HG02763 (cell line): ENCODE results near the gene AP2A2.
A peak's percentile ranks its signal among the peaks of the same experiment; 100 is the strongest.

Experiments
- ATAC-seq: cut with Tn5 transposase; IDR thresholded peaks from one replicate; pipeline ENCODE4 v1.9.1; 2021; ENCODE audit warnings: mild to moderate bottlenecking, moderate library complexity; ENCODE audit not compliant: unreplicated experiment

The AP2A2 gene

DNA sequence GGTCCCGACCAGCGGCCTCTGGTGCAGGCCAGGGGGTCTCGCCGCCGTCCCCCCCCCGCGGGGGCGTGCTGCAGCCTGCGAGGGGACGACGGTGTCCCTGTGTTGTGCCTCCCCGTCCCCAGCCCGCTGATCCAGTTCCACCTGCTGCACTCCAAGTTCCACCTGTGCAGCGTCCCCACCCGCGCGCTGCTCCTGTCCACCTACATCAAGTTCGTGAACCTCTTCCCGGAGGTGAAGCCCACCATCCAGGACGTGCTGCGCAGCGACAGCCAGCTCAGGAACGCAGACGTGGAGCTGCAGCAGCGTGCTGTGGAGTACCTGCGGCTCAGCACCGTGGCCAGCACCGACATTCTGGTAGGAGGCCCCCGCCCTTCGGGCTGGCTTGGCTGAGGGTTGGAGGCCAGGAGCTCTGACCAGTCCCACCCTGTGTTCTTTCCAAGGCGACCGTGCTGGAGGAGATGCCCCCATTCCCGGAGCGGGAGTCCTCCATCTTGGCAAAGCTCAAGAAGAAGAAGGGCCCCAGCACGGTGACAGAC, 68.0 kb downstream of the AP2A2 start:
- no peak for ATAC-seq

DNA sequence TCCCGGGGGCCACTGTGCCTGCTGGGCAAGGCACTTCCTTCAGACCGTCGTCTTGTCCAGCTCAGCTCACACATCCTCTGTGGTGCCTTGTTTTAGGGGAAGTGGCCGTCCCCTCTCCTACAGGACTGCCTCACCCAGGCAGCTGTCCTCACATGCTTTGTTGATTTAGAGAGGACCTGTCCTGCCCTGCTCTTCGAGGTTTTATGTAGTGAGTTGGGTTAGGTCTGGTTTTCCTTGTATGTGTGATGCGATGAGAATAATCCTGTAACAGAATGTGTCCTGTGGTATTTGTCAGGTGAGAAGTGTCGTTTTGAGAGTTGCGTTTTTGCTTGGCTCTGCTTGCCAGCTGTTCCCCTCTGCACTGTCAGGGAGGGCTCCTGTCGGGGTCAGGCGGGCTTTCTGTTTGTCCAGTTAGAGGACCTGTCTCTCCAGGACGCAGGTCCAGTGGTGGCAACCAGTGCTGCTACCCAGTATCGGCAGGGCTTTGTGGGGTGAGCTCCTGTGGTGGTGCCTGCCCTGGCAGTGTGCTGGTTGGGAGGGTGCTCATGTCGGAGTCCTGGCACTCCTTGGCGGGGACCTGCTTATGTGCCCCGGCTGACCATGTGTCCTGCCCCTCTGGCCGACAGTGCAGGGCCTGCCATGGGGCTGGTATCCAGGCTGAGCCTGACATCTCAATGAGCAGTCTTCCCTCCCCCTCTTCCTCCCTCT, 69.5 kb downstream of the AP2A2 start:
- no peak for ATAC-seq

DNA sequence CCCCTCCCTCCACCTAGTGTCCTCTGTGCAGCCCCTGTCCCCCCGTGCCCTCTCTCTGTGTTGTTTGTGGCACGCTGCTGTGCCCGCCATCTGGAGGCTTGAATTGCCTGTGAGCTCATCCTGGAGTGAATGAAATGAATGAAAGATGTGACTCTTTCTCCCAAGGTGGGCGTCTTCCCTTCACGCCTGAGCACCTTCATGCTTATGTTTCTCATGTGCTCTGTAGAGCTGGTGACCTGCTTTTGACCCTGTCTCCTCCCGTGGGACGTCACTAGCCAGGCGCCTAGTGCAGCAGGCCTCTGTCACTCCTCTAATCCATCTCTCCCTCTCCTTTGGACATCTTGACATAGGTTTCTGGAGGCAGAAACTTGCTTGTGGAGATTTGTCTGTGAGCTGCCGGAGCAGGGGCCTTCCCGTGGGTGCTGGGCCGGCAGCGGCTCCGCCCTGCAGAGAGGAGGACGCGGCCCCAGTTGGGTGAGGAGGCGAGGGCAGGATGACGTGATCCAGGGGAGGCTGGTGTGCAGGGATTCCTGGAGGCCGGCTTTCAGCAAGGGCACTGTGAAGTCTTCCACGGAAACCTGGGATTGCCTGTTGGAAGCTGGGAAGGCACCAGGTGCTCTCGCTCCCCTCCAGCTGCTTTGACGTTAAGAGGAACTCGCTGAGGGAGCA, 70.2 kb downstream of the AP2A2 start:
- ATAC-seq, result peak; percentile 44

DNA sequence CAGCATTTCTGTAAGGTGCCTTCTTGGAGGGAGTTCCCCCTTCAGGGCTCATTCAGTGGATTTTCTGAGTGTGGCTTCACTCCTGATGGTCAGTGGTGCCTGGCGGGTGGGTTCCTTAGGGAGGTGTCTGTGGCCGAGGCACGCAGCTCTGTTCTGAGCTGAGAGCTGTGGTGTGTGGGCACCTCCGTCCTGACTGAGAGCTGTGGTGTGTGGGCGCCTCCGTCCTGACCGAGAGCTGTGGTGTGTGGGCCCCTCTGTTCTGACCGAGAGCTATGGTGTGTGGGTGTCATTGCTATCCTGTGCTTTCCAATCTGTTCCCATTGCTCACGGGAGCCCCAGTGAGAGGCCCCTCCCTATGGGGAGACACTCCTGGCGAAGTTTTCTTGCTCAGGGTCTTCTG, 71.0 kb downstream of the AP2A2 start:
- ATAC-seq, result no peak

DNA sequence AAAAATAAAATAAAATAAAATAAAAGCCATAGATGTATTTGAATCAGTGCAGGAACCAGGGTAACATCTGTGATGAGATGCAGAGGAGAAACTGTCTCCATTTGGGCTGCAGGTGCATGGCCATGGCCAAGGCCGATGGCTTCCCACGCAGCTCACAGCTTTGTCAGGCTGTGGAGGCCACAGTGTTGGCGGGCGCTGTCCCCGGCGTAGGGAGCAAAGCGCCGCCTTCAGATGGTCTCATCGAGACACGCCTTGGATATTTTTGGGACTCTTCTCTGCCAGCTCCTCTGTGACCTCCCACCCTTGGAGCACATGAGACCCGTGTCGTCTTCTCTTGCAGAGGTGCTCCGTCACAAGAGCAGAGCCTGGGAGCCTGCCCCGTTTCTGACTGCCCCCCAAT, 72.2 kb downstream of the AP2A2 start:
- ATAC-seq, result no peak

DNA sequence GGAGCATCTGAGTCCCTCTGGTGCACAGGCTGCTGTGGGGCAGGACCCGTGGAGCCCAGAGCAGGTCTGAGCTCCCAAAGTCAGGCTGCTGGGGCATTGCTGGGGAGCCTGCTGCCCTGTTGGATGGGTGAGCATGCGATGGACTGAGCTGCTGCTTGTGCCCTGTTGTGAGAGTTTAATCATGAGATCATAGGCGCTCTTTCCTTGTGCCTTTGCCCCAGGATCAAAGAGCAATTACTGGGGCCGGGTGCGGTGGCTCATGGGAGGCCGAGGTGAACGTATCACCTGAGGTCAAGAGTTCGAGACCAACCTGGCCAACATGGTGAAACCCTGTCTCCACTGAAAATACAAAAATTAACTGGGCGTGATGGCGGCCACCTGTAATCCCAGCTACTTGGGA, 73.3 kb downstream of the AP2A2 start:
- no peak for ATAC-seq

DNA sequence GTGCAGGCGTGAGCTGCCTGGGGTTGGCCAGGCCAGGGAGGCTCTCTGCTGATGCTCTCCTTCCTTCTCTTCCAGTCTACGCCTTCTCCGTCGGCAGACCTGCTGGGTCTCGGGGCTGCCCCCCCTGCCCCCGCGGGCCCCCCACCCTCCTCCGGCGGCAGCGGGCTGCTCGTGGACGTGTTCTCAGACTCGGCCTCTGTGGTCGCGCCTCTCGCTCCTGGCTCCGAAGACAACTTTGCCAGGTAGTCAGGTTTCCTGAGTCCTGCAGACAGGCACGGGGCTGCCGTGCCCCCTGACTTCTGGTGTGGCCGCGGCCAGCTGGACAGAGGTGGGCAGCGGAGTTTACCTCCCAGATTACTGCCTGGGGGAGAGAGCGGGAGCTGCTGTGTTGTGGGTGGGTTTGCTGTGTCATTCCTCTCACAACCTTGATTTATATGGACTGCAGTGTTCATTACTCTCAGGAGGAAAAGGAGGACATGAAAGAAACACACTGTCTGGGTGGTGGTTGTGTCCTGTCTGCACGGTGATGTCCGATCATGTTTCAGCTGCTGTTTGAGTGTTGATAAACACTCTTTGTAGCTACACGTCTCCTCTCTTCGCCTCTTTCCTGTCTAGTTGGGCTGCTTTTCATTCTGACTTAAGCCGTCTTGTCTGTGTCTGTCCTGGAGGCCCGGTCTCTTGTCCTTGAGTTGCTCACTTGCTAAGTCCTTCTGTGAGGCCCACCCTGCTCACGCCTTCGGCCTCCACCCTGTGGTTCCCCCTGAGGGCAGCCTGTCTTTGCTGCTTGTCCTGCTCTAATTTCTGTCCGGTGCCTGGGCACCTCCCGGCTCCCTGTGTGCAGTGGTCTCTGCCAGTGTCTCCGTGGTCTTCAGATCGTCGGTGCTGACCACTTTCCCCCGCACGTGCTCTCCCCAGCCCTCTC, 74.9 kb downstream of the AP2A2 start:
- ATAC-seq, result no peak

DNA sequence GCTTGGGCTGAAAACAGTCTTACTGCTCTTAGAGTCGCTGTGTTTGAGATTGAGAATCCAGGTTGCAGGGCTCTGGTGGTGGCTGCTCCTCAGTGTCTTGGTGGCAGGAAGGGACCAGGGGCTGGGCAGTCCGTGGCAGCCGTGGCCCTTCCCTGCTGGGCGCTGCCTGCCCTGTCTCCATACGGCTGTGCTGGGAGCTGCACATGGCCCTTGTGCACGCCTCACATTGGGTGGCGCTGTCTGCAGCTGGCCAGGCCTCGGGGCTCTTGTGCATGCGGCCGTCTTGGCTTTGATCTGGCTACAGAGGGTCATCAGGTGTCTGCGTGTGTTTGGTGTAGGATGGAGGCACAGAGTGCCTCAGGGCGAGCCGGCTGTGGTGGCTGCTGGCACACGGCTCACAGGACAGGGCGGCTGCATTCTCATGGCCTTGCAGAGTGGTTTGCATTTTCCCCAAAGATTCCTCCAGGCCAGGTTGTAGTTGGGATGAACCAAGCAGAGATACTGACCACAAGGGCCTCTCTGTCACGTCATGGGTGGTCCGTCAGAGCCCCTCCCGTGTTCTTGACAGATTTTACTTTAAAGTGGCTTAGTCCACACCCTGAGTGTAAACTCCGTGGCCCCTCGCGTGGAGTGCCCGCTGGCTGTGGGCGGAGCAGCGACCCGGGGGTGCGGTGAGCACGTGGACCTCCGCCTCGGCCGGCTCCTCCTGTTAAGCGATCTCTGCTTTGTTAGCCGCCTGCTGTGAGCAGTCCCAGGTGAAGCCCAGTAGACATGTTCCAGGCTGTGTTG, 76.1 kb downstream of the AP2A2 start:
- ATAC-seq, result no peak

DNA sequence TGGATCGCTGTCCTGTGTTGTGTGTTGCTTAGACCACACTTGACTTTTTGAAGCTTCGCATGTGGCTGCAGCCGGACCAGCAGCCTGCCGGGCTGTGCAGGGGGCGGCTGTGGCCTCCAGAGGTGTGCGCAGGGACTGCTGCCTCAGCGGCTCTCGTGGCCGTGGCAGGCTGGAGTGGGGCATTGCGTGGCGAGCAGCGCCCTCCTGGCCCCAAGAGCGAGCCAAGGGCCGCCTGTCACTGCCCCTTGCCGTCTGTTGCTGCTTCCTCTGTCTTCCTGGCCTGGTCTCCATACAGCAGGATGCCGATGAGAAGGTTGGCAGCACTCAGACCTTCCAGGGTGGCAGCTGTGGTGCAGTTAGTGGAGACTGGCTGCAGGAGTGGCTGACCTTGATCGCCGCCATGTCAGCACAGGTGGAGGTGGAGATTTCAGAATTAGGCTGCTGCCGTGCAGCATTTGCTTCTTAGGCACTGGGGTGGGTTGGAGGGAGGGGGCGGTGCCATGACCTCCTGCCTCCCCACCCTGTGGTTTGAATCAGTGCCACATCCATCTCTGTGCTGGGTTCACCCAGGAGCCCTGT, 76.8 kb downstream of the AP2A2 start:
- ATAC-seq, result no peak

DNA sequence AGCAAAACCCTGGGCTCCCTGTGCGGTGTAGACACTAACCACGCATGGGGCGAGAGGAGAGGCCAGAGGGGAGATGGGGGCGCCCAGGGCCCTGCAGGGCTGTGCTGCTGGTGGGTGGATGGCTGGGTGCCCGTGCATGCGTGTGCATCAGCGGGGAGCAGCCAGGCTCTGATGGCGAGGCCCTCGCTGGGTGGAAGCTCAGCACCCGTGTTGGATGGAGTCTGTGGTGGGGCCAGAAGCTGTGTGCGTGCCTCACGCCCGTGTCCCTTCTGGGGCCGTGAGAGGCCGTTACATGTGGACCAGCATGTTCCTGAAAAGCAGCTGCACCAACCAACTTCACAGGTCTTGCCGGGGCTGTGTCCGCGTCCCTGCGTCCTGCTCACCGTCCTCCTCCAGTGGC, 77.5 kb downstream of the AP2A2 start:
- no peak for ATAC-seq

DNA sequence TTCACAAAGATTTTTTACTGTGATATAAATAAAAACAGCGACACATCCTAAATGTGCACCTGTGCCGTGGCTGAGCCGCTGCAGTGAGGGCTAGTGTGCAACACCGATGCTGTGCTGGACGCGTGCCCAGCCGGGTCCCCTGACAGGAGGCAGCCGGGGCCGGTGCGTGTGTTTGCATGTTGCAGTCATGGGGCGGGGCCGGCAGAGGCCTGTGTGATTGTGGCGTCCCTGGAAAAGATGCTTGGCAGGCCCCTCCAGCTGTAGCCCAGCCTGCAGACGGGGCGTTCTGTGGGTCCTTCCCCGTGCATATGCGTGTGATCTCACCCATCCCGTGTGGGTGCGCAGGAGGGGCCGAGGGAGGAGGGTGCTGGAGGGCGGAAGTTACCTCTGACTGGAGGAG, 80.3 kb downstream of the AP2A2 start:
- ATAC-seq, result no peak

DNA sequence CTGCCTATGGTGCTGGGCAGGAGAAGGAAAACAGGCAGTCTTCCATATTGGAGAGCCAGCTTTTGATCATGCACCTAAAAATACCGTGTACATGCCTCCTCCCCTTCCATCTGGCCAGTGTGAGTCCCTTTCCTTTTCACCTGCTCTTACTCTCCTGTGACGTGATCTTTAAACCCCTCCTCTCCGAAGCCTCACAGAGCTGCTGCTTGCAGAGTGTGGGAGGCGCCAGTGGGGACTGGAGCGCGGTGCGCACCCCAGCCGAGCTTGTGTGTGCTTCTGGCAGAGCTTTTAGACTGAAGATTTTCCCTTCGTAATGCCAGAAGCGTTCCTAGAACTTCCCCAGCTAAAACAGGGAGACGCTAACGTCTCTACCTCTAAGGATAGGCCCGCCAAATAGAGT, 81.1 kb downstream of the AP2A2 start:
- ATAC-seq, result no peak

DNA sequence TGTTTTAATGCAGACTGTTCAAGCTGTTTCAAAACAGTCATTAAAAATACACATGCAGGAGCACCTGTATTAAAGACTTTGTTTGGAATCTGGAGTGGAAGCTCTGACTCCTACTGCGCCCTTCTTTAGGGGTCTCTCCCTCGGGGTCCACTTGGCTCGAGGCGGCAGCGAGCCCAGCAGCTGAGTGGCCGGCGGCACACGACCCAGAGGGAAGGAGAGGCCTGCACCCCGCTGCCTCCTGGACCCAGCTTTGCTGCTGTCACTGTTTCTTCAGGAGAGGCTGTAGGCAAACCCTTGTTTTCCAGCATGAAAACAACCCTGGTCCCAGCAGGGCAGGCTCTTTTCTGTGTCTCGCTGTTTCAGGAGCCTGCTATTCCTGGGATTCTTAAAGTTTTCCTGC, 81.6 kb downstream of the AP2A2 start:
- no peak for ATAC-seq

DNA sequence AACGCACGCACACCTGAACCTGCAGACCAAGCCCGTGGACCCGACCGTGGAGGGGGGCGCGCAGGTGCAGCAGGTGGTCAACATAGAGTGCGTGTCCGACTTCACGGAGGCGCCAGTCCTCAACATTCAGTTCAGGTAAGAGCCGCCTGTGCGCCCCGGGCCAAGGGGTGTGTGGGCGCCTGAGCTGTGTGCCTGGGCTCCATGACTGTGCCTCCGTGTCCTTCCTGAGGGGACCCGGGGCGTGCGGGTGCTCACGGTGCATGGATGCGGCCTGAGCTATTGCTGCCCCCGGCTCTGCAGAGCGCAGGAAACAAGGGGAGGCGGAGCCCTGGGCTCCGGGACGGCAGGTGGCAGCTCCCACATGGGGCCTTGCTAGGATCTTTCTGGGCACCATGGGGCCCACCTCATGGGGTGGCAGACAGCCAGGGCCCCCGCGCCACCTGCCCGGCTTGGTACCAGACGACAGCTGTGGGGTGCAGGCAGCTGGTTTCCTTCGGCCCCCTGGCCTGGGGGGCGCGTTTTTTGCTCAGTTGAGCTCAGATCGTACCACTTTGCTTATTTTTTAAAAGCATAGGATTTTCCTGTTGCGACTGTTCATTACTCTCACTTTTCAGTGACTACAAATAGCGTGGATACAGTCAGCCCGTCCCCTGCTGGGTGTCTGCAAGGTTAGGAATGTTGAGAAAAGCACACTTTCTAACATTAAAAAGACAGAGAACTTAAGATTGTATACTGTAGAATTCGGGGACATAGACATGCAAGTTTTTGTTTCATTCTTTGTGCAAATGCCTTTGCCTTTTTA, 82.5 kb downstream of the AP2A2 start:
- no peak for ATAC-seq

DNA sequence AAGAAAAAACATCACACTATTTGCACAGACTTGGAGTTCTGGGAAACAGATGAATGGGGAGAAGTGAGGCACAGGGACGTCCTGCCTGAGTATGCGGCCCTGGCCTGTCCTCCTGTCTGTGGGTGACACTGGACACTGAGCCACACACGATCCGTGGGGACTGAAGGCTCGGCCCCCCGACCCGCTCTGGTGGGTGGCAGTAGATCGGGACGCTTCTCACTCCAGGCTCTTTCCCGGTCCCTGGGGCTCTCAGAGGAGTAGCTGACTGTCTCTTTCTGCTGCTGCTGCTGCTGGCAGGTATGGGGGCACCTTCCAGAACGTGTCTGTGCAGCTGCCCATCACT, 83.1 kb downstream of the AP2A2 start:
- ATAC-seq, result no peak

DNA sequence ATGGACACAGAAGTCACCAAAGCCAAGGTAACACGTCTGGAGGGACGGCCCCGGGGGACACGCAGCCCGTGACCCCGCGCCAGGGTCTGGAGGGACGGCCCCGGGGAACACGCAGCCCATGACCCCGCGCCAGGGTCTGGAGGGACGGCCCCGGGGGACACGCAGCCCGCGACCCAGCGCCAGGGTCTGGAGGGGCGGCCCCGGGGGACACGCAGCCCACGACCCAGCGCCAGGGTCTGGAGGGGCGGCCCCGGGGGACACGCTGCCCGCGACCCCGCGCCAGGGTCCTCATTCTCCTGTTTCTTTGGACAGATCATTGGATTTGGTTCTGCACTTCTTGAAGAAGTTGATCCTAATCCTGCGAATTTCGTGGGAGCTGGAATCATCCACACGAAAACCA, 83.7 kb downstream of the AP2A2 start:
- no peak for ATAC-seq

DNA sequence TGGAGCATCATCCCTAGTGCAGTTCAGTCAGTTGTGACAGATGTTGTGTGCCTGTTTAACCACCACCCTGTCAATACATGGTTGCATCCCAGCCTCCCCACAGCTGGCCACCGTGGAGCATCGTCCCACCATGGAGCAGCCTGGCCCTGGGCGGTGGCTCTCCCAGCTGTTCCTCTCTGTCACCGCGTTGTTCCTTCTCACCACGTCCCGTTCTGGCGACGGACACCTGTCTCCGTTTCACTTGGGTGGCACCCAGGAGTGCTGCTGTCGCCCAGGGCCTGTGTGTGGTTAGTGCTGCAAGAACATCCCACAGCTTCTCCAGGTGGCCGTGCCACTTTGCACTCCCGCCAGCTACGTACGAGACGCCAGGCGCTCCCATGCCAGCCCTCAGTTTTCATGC, 84.3 kb downstream of the AP2A2 start:
- no peak for ATAC-seq

DNA sequence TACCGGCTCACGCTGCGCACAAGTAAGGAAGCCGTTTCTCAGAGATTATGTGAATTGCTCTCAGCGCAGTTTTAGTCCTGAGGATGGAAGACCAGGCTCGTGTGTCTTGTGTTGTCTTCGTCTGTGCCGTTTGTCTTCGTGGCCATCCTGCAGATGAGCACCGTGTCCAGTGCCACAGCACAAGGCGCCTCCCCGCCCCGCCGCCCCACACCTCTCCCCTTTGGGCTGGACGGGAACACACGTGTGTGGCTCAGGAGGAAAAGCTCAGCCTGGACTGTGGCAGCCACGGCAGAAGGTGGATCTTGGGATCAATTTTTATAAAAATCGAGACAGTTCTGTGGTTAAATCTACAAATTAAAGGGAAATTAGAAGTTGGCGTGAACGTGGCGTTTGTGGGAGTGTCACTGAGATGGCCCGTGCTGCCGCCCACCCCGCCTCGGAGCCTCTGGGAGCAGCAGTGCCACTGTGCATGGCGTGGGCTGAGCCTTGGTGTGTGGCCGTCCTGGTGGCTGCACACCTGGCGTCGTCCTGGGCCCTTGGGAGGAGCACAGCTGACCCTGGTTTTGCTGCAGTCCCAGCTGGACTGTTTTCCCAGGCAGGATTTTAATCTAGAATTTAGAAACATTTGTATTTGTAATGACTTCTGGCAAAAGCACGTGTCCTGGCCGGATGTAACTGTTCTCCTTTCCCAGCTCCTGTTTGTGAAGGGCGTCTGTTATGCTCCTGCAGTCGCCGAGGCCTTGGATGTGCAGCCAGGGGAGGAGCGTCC, 85.1 kb downstream of the AP2A2 start:
- ATAC-seq, result no peak

DNA sequence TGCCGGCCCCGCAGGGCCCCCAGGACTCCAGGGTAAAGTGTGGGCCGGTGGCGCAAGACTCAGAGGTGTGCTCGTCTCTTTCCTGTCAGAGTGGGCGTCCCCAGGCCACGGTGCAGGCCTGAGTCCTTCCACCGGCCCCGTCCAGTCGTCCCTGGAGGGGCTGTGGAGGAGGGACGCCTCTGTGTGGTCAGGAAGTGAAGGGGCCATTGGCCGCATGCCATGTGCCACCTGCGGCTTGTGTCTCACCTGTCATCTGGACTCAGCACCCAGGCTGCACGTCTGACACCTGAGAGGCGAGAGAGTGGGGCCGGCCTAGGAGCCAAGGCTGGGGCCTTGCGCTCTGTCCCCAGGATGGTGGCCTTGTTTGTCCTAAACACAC, 85.6 kb downstream of the AP2A2 start:
- no peak for ATAC-seq
